DND-41 (cell line): Measurements from ENCODE around the gene ISG20L2.

Source experiments
- ATAC-seq: fragments of 200-7000 bp; cut with Tn5 transposase; 3 replicates; pipeline ENCODE4 v1.9.1; 2021; ENCODE audit warnings: low read depth; ENCODE audit not compliant: insufficient read depth
- DNase-seq: peaks from one replicate; pipeline ENCODE4 v3.0.0-alpha.2; 2020
- H2AFZ ChIP-seq: 2 replicates; pipeline ENCODE4 v1.6.0; 2012; ENCODE audit warnings: low read depth, low read length
- H3K27ac ChIP-seq: 2 replicates; pipeline ENCODE4 v1.5.1; 2012; ENCODE audit warnings: low read length, inconsistent platforms
- H3K27me3 ChIP-seq: fragments of 200-600 bp; sonication (generic); 2 replicates; pipeline ENCODE4 v1.6.0; 2012; ENCODE audit warnings: low read length, mild to moderate bottlenecking, inconsistent platforms; ENCODE audit not compliant: insufficient read depth, poor library complexity
- H3K36me3 ChIP-seq: 2 replicates; pipeline ENCODE4 v1.5.1; 2012; ENCODE audit warnings: low read length, inconsistent platforms; ENCODE audit not compliant: insufficient read depth
- H3K4me1 ChIP-seq: 2 replicates; pipeline ENCODE4 v1.5.1; 2012; ENCODE audit warnings: mild to moderate bottlenecking, low read length; ENCODE audit not compliant: insufficient read depth
- H3K4me2 ChIP-seq: 2 replicates; pipeline ENCODE4 v1.6.0; 2012; ENCODE audit warnings: mild to moderate bottlenecking, moderate library complexity, low read length, inconsistent platforms; ENCODE audit not compliant: insufficient read depth
- H3K4me3 ChIP-seq, 2 experiments: fragments of 200-600 bp in 1 of 2; shearing (Covaris generic) in 1 of 2; 2 replicates each; pipeline ENCODE4 v1.5.1; 2012 to 2016; ENCODE audit warnings: inconsistent platforms in 2 of 2, low read length in 2 of 2, mild to moderate bottlenecking in 2 of 2, low read depth in 1 of 2, moderate library complexity in 1 of 2
- H3K79me2 ChIP-seq: 2 replicates; pipeline ENCODE4 v1.6.0; 2012; ENCODE audit warnings: low read length, inconsistent platforms; ENCODE audit not compliant: insufficient read depth
- H3K9ac ChIP-seq: 2 replicates; pipeline ENCODE4 v1.6.0; 2012; ENCODE audit warnings: low read depth, mild to moderate bottlenecking, inconsistent platforms, low read length, moderate library complexity
- H3K9me3 ChIP-seq: 2 replicates; pipeline ENCODE4 v1.5.1; 2012; ENCODE audit warnings: low read length, moderate library complexity, mild to moderate bottlenecking, inconsistent platforms; ENCODE audit not compliant: insufficient read depth, severe bottlenecking
- H4K20me1 ChIP-seq: 2 replicates; pipeline ENCODE4 v1.6.0; 2012; ENCODE audit warnings: low read length; ENCODE audit not compliant: insufficient read depth
- CTCF ChIP-seq: IDR thresholded peaks from 2 replicates; pipeline ENCODE4 v1.5.1; 2012; ENCODE audit warnings: borderline replicate concordance, low read length, moderate library complexity, mild to moderate bottlenecking; ENCODE audit not compliant: poor library complexity, severe bottlenecking; ENCODE audit errors: extremely low read depth
- EZH2 ChIP-seq: IDR thresholded peaks from 3 replicates; pipeline ENCODE4 v1.6.1; 2012; ENCODE audit warnings: borderline replicate concordance, low read depth, mild to moderate bottlenecking, moderate library complexity, low read length, inconsistent platforms; ENCODE audit not compliant: severe bottlenecking

The ISG20L2 gene

GRCh38 chr1:156692925-156693847, 35.4 kb downstream of the ISG20L2 start:
- Histone ChIP-seq H3K36me3 (no peaks in the 10 kb centered on the region), H3K27ac (no peak overlapping the region), H3K4me1 (peaks cover 14% of the 10 kb centered on the region), H3K4me2 (no peak overlapping the region), H3K9ac (no peak overlapping the region), H3K4me3 (no peak overlapping the region), H4K20me1 (peaks cover 19% of the 10 kb centered on the region), H3K27me3 (peaks cover 47% of the 10 kb centered on the region), H3K79me2 (no peaks in the 10 kb centered on the region), H2AFZ (no peak overlapping the region), H3K9me3 (no peaks in the 10 kb centered on the region)
- DNase-seq = peak; percentile 64
- TF ChIP-seq EZH2 (no peak), CTCF (no peak)
- peak; percentile 39 for ATAC-seq

- Histone ChIP-seq H4K20me1 (peaks cover 19% of the 10 kb centered on the region), H3K4me3 (no peak overlapping the region), H3K27me3 (peaks cover 47% of the 10 kb centered on the region), H3K36me3 (no peaks in the 10 kb centered on the region), H3K4me1 (peaks cover 14% of the 10 kb centered on the region), H3K9ac (no peak overlapping the region), H3K79me2 (no peaks in the 10 kb centered on the region), H3K9me3 (no peaks in the 10 kb centered on the region), H3K4me2 (no peak overlapping the region), H2AFZ (no peak overlapping the region), H3K27ac (no peak overlapping the region)
- DNase-seq = no peak
- no peak for TF ChIP-seq CTCF
- no peak for TF ChIP-seq EZH2
- ATAC-seq = no peak
These were observed 36.1 kb downstream of the ISG20L2 start for GRCh38 chr1:156692441-156692924.

DNA sequence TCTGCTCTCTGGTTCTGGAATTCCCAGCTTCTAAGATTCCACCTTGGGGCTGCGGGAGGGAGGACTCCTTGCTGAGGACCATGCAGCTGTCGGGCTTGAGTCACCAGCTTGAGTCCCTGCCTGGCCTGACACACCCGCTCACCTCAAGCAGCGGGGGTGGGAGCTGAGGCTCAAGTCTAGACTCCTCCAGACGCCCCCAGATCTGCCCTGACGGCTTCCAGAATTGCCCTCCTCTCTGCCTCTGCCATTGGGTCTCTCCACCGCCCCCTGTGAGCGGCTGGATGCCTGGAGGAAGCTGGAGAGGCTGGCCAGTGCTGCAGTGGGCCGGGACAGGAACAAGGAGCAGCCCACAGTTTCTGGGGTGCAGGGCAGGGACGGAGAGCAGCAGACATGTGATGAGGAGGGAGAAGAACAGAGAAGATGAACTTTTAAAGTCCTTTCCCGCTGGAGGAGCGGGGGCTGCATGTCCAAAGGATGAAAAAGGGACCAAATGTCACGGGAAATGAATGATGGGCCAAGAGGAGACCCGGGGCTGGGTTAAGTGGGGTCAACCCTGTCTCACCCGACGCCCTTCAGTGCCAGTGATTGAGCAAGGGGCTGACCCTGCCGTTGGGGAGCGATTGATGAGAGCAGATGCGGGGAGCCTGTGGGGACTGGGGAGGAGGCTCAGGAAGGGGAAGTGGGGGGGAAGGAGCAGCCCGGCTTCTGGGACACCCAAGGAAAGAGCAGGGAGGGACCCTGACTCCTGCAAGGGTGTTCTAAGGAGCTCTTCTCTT, 36.7 kb downstream of the ISG20L2 start:
- no peak for DNase-seq
- Histone ChIP-seq H3K9ac (no peak overlapping the region), H3K9me3 (no peaks in the 10 kb centered on the region), H3K4me2 (no peak overlapping the region), H3K4me3 (no peak overlapping the region), H3K27me3 (peaks cover 47% of the 10 kb centered on the region), H3K4me1 (peaks cover 14% of the 10 kb centered on the region), H2AFZ (no peak overlapping the region), H3K79me2 (no peaks in the 10 kb centered on the region), H4K20me1 (peaks cover 19% of the 10 kb centered on the region), H3K27ac (no peak overlapping the region), H3K36me3 (no peaks in the 10 kb centered on the region)
- ATAC-seq = no peak
- TF ChIP-seq CTCF (no peak), EZH2 (peak; percentile 10)
